Panc1 (cell line): ENCODE results near the gene GNA12. TPM values are rescaled to one million over a fixed set of nuclear protein-coding genes. Genes with fewer than 3 reads are reported as not detected.

Experiments used
- ATAC-seq: fragments of 200-7000 bp; cut with Tn5 transposase; 2 replicates; pipeline ENCODE4 v1.9.1; 2020; ENCODE audit warnings: mild to moderate bottlenecking, moderate library complexity
- BruUV-seq: library from RNA; stranded (reverse); fragments of 400-500 nt; replicated peaks from 2 replicates; lab custom pipeline; 2021; lab: Mats Ljungman, UMichigan
- CTCF ChIA-PET: fragments of 300-600 bp; sonication (Branson Sonifier 250); formaldehyde crosslinking; loops from one replicate; lab custom pipeline; 2022; ENCODE audit warnings: antibody characterized with exemption; lab: Charles Lee
- POLR2A ChIA-PET: fragments of 300-600 bp; sonication (Branson Sonifier 250); formaldehyde crosslinking; loops from one replicate; lab custom pipeline; 2022; ENCODE audit warnings: antibody characterized with exemption; lab: Charles Lee
- DNase-seq: peaks from one replicate; pipeline ENCODE4 v3.0.0-alpha.2; 2010; ENCODE audit warnings: low read depth, low spot score
- H3K27ac ChIP-seq: 2 replicates; pipeline ENCODE4 v1.5.1; 2011; ENCODE audit warnings: mild to moderate bottlenecking, low read length, inconsistent platforms
- H3K27me3 ChIP-seq: fragments of 200-500 bp; sonication (Bioruptor generic); 2 replicates; pipeline ENCODE4 v1.6.0; 2014; ENCODE audit warnings: low read length, inconsistent platforms; ENCODE audit not compliant: control insufficient read depth, insufficient read depth
- H3K36me3 ChIP-seq: fragments of 200-500 bp; sonication (Bioruptor generic); 2 replicates; pipeline ENCODE4 v1.5.1; 2014; ENCODE audit warnings: inconsistent platforms, mild to moderate bottlenecking, low read length, moderate library complexity; ENCODE audit not compliant: control insufficient read depth, insufficient read depth
- H3K4me1 ChIP-seq: 2 replicates; pipeline ENCODE4 v1.5.1; 2011; ENCODE audit warnings: inconsistent platforms, mild to moderate bottlenecking, low read length, moderate library complexity; ENCODE audit not compliant: control insufficient read depth, insufficient read depth
- H3K4me3 ChIP-seq, 2 experiments: 2 replicates each; pipeline ENCODE4 v1.5.1; 2011 to 2012; ENCODE audit warnings: low read depth in 2 of 2, low read length in 2 of 2, mild to moderate bottlenecking in 2 of 2, inconsistent platforms in 1 of 2, moderate library complexity in 1 of 2
- H3K9me3 ChIP-seq: fragments of 200-500 bp; sonication (Bioruptor generic); 2 replicates; pipeline ENCODE4 v1.5.1; 2014; ENCODE audit warnings: low read depth, mild to moderate bottlenecking, inconsistent platforms, low read length, moderate library complexity; ENCODE audit not compliant: control insufficient read depth, insufficient read depth
- CTCF ChIP-seq: fragments of 450-650 bp; IDR thresholded peaks from 2 replicates; pipeline ENCODE4 v1.5.1; 2017; ENCODE audit warnings: mild to moderate bottlenecking
- POLR2AphosphoS5 ChIP-seq: IDR thresholded peaks from 2 replicates; pipeline ENCODE4 v1.6.1; 2012; ENCODE audit warnings: mild to moderate bottlenecking, low read depth, low read length, moderate library complexity
- REST ChIP-seq, 2 experiments: IDR thresholded peaks; 2 replicates each; pipeline ENCODE4 v1.6.1; 2011 to 2012; ENCODE audit warnings: low read depth in 2 of 2, control low read depth in 1 of 2, low read length in 1 of 2, mild to moderate bottlenecking in 1 of 2, moderate library complexity in 1 of 2; ENCODE audit not compliant: insufficient read depth in 1 of 2
- SIN3A ChIP-seq: IDR thresholded peaks from 2 replicates; pipeline ENCODE4 v1.6.1; 2012; ENCODE audit warnings: low read depth, mild to moderate bottlenecking, low read length, moderate library complexity, borderline replicate concordance; ENCODE audit not compliant: insufficient read depth
- TCF7L2 ChIP-seq: IDR thresholded peaks from 2 replicates; pipeline ENCODE4 v1.6.1; 2011; ENCODE audit warnings: mild to moderate bottlenecking, low read depth, low read length, inconsistent platforms
- in situ Hi-C: cut with HindIII; loops from 2 replicates; pipeline ENCODE4 v1.10.0; 2016; ENCODE audit warnings: low sequenced_read_pairs, low pct_unique_long_range_greater_than_20kb
- intact Hi-C: fragments of 100-400 bp; cut with micrococcal nuclease; formaldehyde crosslinking; loops from one replicate; pipeline ENCODE4 v1.10.0; 2022; ENCODE audit not compliant: unreplicated experiment
- total RNA-seq: library from RNA; stranded (reverse); gene quantifications from one replicate; pipeline ENCODE4 v1.2.1, GENCODE V29; 2021; ENCODE audit not compliant: unreplicated experiment

The GNA12 gene
- total RNA-seq, 1 experiment from 2014 or later = 139 TPM

- Histone ChIP-seq H3K9me3 (no peaks in the 10 kb centered on the region), H3K27me3 (no peaks in the 10 kb centered on the region), H3K36me3 (no peaks in the 10 kb centered on the region), H3K27ac (peak overlapping the region; percentile 84), H3K4me3 (peak overlapping the region in 1 of 2 experiments; percentile 12; a peak in 2 of 4 replicates), H3K4me1 (peaks cover 83% of the 10 kb centered on the region)
- ATAC-seq = peak; percentile 72
- CTCF ChIA-PET = no interaction called here
- in situ Hi-C loops (no loop called here), intact Hi-C loops (no loop called here)
- TF ChIP-seq POLR2AphosphoS5 (0 out of 2 replicates have a peak, but pooled peaks have one; percentile 15), REST (IDR thresholded peaks at IDR 0.05; ENCODE audit: insufficient read depth in 1 of 2, low read depth in 2 of 2, low read length in 1 of 2) (no peak), TCF7L2 (no peak)
- POLR2A ChIA-PET = interaction anchor here (0.6 kb wide), 1 partner anchor 34 kb away, joined by 5 read pairs; no protein-coding TSS in a partner anchor
- no TSS peak for BruUV-seq
- no peak for DNase-seq
Measured at GRCh38 chr7:2821161-2821841, 22.8 kb downstream of the GNA12 start.

GRCh38 chr7:2820508-2820934 lies 23.6 kb downstream of the GNA12 start:
- CTCF ChIA-PET = interaction anchor here (0.6 to 0.7 kb wide), 2 partner anchors 101 to 109 kb away, joined by 3 read pairs; no protein-coding TSS in a partner anchor

More at GRCh38 chr7:2820508-2820934, 23.6 kb downstream of the GNA12 start:
- Histone ChIP-seq H3K36me3 (no peaks in the 10 kb centered on the region), H3K4me1 (peaks cover 78% of the 10 kb centered on the region), H3K4me3 (no peak overlapping the region), H3K27ac (peak overlapping the region; percentile 84), H3K27me3 (no peaks in the 10 kb centered on the region), H3K9me3 (no peaks in the 10 kb centered on the region)
- ATAC-seq (peak; percentile 57), DNase-seq (peak; percentile 82)
- no TSS peak for BruUV-seq
- intact Hi-C loops = no loop called here
- TF ChIP-seq CTCF (no peak), SIN3A (no peak), POLR2AphosphoS5 (no peak), REST (IDR thresholded peaks at IDR 0.05; ENCODE audit: insufficient read depth in 1 of 2, low read depth in 2 of 2, low read length in 1 of 2) (no peak), TCF7L2 (no peak)
- POLR2A ChIA-PET = interaction anchor here (0.6 to 1.2 kb wide), 4 partner anchors 18 to 439 kb away, joined by 5 to 11 read pairs (median 6); no protein-coding TSS in a partner anchor
- in situ Hi-C loops = no loop called here
